ENCODE results near the gene NFKBIL1.

GRCh38 chr6:31569861-31570536, 22.6 kb downstream of the NFKBIL1 start:
- TF ChIP-seq ELK1 (IDR thresholded peaks at IDR 0.05; ENCODE audit: borderline replicate concordance, low read depth, low read length) (no peak), CTCF (conservative IDR thresholded peaks at IDR 0.05; ENCODE audit: low read depth, low read length) (no peak), POLR2A (IDR thresholded peaks at IDR 0.05; ENCODE audit: low read depth, low read length) (no peak), MXI1 (IDR thresholded peaks at IDR 0.05; ENCODE audit: borderline replicate concordance, low read depth, low read length) (no peak), CEBPB (IDR thresholded peaks at IDR 0.05; ENCODE audit: low read depth, low read length) (no peak), CHD1 (IDR thresholded peaks at IDR 0.05; ENCODE audit: low read depth, low read length) (no peak), SMC3 (IDR thresholded peaks at IDR 0.05; ENCODE audit: low read depth, low read length) (no peak), FOS (IDR thresholded peaks at IDR 0.05; ENCODE audit: low read depth, low read length) (no peak), MAFK (IDR thresholded peaks at IDR 0.05; ENCODE audit: low read depth, low read length) (no peak)

Data from IMR-90 (cell line).